Glutamatergic neuron (in vitro differentiated cells): ENCODE results near the gene MRTFA. TPM values are rescaled to one million over a fixed set of nuclear protein-coding genes. Genes with fewer than 3 reads are reported as not detected.

Experiments used
- DNase-seq: peaks from one replicate; pipeline ENCODE4 v3.0.0; 2022
- H3K27ac Mint-ChIP-seq: one replicate; pipeline ENCODE4 v1.8.0; 2020; ENCODE audit warnings: mild to moderate bottlenecking, mixed read lengths, inconsistent platforms; ENCODE audit not compliant: unreplicated experiment
- H3K27me3 Mint-ChIP-seq: one replicate; pipeline ENCODE4 v1.8.0; 2020; ENCODE audit warnings: mild to moderate bottlenecking, moderate library complexity, mixed read lengths, inconsistent platforms; ENCODE audit not compliant: unreplicated experiment
- H3K36me3 Mint-ChIP-seq: one replicate; pipeline ENCODE4 v1.8.0; 2020; ENCODE audit warnings: mild to moderate bottlenecking, mixed read lengths, inconsistent platforms; ENCODE audit not compliant: unreplicated experiment
- H3K4me1 Mint-ChIP-seq: one replicate; pipeline ENCODE4 v1.8.0; 2020; ENCODE audit warnings: mild to moderate bottlenecking, low read depth, mixed read lengths, inconsistent platforms; ENCODE audit not compliant: unreplicated experiment
- H3K4me3 Mint-ChIP-seq: one replicate; pipeline ENCODE4 v1.8.0; 2020; ENCODE audit warnings: mild to moderate bottlenecking, mixed read lengths, inconsistent platforms; ENCODE audit not compliant: unreplicated experiment
- H3K9me3 Mint-ChIP-seq: one replicate; pipeline ENCODE4 v1.8.0; 2020; ENCODE audit warnings: mild to moderate bottlenecking, moderate library complexity, mixed read lengths, inconsistent platforms; ENCODE audit not compliant: unreplicated experiment
- total RNA-seq: library from RNA; stranded (reverse); fragmentation: NEBNext Ultra II Directional; extraction: Animal tissue kit (Norgen Biotek cat#: 25700); gene quantifications from one replicate; pipeline ENCODE4 v1.2.1, GENCODE V29; 2021; ENCODE audit not compliant: unreplicated experiment
- TF ChIP-seq, protein P1 (sequence below): fragments of 200-600 bp; sonication (generic); IDR thresholded peaks from one replicate; pipeline ENCODE4 v1.5.0; 2021; ENCODE audit not compliant: partially characterized antibody, unreplicated experiment

MRTFA gene
- total RNA-seq, 1 donor from 2014 or later: 91.7 TPM

DNA sequence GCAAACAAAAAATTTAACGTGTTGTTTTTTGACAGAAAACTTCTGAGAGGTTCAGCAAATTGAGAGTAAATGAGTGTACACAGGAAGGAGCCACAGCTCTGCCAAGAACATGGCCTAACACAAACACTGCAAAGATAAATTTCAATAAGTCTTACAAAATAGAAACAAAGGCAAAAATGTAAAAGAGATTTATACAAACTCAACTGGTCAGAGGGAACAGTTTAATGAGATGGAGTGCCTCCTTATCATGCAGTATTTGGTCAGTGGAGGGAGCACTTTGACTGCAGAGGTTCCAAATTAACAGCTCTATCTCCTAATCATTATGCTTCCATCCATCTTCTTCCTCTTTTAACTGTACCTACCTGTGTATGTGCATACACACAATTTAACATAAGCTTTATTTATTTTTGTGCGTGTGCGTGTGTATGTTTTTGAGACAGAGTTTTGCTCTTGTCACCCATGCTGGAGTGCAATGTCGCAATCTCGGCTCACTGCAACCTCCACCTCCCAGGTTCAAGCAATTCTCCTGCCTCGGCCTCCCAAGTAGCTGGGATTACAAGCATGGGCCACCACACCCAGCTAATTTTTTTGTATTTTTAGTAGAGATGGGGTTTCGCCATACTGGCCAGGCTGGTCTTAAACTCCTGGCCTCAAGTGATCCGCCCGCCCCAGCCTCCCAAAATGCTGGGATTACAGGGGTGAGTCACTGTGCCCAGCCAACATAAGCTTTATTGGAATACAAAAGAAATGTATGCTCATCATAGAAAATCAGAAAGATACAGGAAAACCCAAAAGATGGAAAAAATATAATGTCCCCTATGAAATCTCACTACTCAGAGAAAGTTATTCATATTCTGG, 111.9 kb downstream of the MRTFA start:
- Mint-ChIP-seq H3K27me3 (no peaks in the 10 kb centered on the region), H3K9me3 (no peaks in the 10 kb centered on the region), H3K4me3 (no peak overlapping the region), H3K27ac (no peak overlapping the region), H3K36me3 (no peaks in the 10 kb centered on the region), H3K4me1 (peaks cover 7% of the 10 kb centered on the region)
- TF ChIP-seq, protein P1, sequence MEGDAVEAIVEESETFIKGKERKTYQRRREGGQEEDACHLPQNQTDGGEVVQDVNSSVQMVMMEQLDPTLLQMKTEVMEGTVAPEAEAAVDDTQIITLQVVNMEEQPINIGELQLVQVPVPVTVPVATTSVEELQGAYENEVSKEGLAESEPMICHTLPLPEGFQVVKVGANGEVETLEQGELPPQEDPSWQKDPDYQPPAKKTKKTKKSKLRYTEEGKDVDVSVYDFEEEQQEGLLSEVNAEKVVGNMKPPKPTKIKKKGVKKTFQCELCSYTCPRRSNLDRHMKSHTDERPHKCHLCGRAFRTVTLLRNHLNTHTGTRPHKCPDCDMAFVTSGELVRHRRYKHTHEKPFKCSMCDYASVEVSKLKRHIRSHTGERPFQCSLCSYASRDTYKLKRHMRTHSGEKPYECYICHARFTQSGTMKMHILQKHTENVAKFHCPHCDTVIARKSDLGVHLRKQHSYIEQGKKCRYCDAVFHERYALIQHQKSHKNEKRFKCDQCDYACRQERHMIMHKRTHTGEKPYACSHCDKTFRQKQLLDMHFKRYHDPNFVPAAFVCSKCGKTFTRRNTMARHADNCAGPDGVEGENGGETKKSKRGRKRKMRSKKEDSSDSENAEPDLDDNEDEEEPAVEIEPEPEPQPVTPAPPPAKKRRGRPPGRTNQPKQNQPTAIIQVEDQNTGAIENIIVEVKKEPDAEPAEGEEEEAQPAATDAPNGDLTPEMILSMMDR: no peak
- no peak for DNase-seq

- Mint-ChIP-seq H3K4me1 (peaks cover 12% of the 10 kb centered on the region), H3K4me3 (no peak overlapping the region), H3K36me3 (no peaks in the 10 kb centered on the region), H3K9me3 (peaks cover 2% of the 10 kb centered on the region), H3K27me3 (peaks cover 6% of the 10 kb centered on the region), H3K27ac (no peak overlapping the region)
- TF ChIP-seq, protein P1: no peak
- no peak for DNase-seq
Observed at GRCh38 chr22:40522141-40522540, 114.4 kb downstream of the MRTFA start.

DNA sequence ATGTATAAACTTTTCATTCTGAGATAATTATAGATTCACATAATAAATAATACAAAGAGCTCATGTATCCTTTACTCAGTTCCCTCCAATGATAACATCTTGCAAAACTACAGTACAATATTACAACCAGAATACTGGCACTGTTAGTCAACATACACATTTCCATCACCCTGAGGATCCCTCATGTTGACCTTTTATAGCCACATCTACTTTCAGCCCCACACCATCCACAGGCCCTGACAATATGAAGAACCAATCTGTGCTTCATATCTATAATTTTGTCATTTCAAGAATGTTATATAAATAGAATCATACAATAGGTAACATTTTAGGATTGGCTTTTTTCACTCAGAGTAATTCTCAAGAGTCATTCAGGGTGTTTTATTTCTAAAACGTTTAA, 115.5 kb downstream of the MRTFA start:
- H3K4me3 Mint-ChIP-seq: no peak overlapping the region
- no peak overlapping the region for H3K27ac Mint-ChIP-seq
- no peak for DNase-seq
- no peaks in the 10 kb centered on the region for H3K36me3 Mint-ChIP-seq
- TF ChIP-seq, protein P1: no peak
- H3K4me1 Mint-ChIP-seq: peaks cover 11% of the 10 kb centered on the region
- H3K27me3 Mint-ChIP-seq: peaks cover 6% of the 10 kb centered on the region
- peaks cover 4% of the 10 kb centered on the region for H3K9me3 Mint-ChIP-seq

DNA sequence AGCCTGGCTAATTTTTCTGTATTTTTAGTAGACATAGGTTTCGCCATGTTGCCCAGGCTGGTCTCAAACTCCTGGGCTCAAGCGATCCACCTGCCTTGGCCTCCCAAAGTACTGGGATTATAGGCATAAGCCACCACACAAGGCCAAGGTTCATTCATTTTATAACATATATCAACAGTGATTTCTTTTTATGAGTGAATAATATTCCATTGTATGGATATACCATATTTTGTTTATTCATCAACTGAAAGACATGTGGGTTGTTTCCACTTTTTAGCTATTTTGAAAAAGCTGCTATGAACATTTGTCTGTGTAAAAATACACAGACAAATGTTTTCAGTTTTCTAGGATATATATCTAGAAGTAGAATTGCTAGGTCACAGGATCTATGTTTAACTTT, 116.0 kb downstream of the MRTFA start:
- no peak overlapping the region for H3K4me3 Mint-ChIP-seq
- peaks cover 11% of the 10 kb centered on the region for H3K4me1 Mint-ChIP-seq
- DNase-seq: no peak
- H3K27ac Mint-ChIP-seq: no peak overlapping the region
- TF ChIP-seq, protein P1: no peak
- H3K27me3 Mint-ChIP-seq: peaks cover 6% of the 10 kb centered on the region
- no peaks in the 10 kb centered on the region for H3K36me3 Mint-ChIP-seq
- H3K9me3 Mint-ChIP-seq: peaks cover 4% of the 10 kb centered on the region

GRCh38 chr22:40519948-40520331, 116.6 kb downstream of the MRTFA start:
- Mint-ChIP-seq H3K4me1 (peaks cover 11% of the 10 kb centered on the region), H3K36me3 (no peaks in the 10 kb centered on the region), H3K27me3 (peaks cover 6% of the 10 kb centered on the region), H3K4me3 (no peak overlapping the region), H3K27ac (no peak overlapping the region), H3K9me3 (peaks cover 4% of the 10 kb centered on the region)
- TF ChIP-seq, protein P1: no peak
- no peak for DNase-seq
